Keratinocyte (primary cell): ENCODE data around the gene RFX2. TPM values are rescaled to one million over a fixed set of nuclear protein-coding genes. Genes with fewer than 3 reads are reported as not detected.

Experiments used
- DNase-seq: peaks from one replicate; pipeline ENCODE4 v3.0.0-alpha.2; 2011; ENCODE audit warnings: low read depth, missing footprints, low spot score
- FAIRE-seq: peaks from 2 replicates; lab custom pipeline; 2011; peaks lifted over from hg19 to GRCh38; lab: Jason Lieb, UNC
- H2AFZ ChIP-seq: 2 replicates; pipeline ENCODE4 v1.6.0; 2012; ENCODE audit warnings: low read length, control low read depth, inconsistent platforms; ENCODE audit not compliant: control insufficient read depth
- H3K27ac ChIP-seq: 2 replicates; pipeline ENCODE4 v1.5.1; 2011; ENCODE audit warnings: low read length; ENCODE audit not compliant: control insufficient read depth, insufficient read depth
- H3K27me3 ChIP-seq: 3 replicates; pipeline ENCODE4 v1.6.0; 2011; ENCODE audit warnings: low read length; ENCODE audit not compliant: control insufficient read depth, insufficient read depth; ENCODE audit errors: extremely low read depth
- H3K36me3 ChIP-seq, 2 experiments: 2 replicates in 1 of 2; 3 replicates in 1 of 2; pipeline ENCODE4 v1.5.1; 2011; ENCODE audit warnings: low read length in 2 of 2, mild to moderate bottlenecking in 1 of 2; ENCODE audit not compliant: control insufficient read depth in 2 of 2, insufficient read depth in 2 of 2; ENCODE audit errors: extremely low read depth in 1 of 2
- H3K4me1 ChIP-seq: 3 replicates; pipeline ENCODE4 v1.5.1; 2011; ENCODE audit warnings: low read length; ENCODE audit not compliant: control insufficient read depth, insufficient read depth; ENCODE audit errors: extremely low read depth
- H3K4me2 ChIP-seq: 3 replicates; pipeline ENCODE4 v1.6.0; 2011; ENCODE audit warnings: low read depth, low read length; ENCODE audit not compliant: control insufficient read depth, insufficient read depth; ENCODE audit errors: extremely low read depth
- H3K4me3 ChIP-seq, 3 experiments: fragments of 200-600 bp in 1 of 3; sonication (generic) in 1 of 3; 2 replicates in 2 of 3; 3 replicates in 1 of 3; pipeline ENCODE4 v1.5.1; 2011 to 2016; ENCODE audit warnings: low read length in 3 of 3, mild to moderate bottlenecking in 3 of 3, control low read depth in 2 of 3, inconsistent platforms in 1 of 3, low read depth in 1 of 3, mixed read lengths in 1 of 3, mixed run types in 1 of 3, moderate library complexity in 1 of 3; ENCODE audit not compliant: control insufficient read depth in 2 of 3, insufficient read depth in 2 of 3; ENCODE audit errors: extremely low read depth in 1 of 3
- H3K79me2 ChIP-seq: 2 replicates; pipeline ENCODE4 v1.6.0; 2012; ENCODE audit warnings: low read length; ENCODE audit not compliant: control insufficient read depth, insufficient read depth
- H3K9ac ChIP-seq: 3 replicates; pipeline ENCODE4 v1.6.0; 2011; ENCODE audit warnings: low read length; ENCODE audit not compliant: control insufficient read depth, insufficient read depth; ENCODE audit errors: extremely low read depth
- H3K9me1 ChIP-seq: 3 replicates; pipeline ENCODE4 v1.6.0; 2011; ENCODE audit warnings: low read length; ENCODE audit not compliant: control insufficient read depth, insufficient read depth; ENCODE audit errors: extremely low read depth
- H3K9me3 ChIP-seq: 2 replicates; pipeline ENCODE4 v1.5.1; 2012; ENCODE audit warnings: low read depth, low read length; ENCODE audit not compliant: control insufficient read depth
- H4K20me1 ChIP-seq: 3 replicates; pipeline ENCODE4 v1.6.0; 2011; ENCODE audit warnings: low read length; ENCODE audit not compliant: control insufficient read depth, insufficient read depth; ENCODE audit errors: extremely low read depth
- CTCF ChIP-seq, 3 experiments: IDR thresholded peaks in 1 of 3; conservative IDR thresholded peaks in 1 of 3; optimal IDR thresholded peaks in 1 of 3; 2 replicates in 2 of 3; 3 replicates in 1 of 3; pipeline versions ENCODE3 to v1.5.1; 2011; ENCODE audit warnings: low read length in 3 of 3, mild to moderate bottlenecking in 3 of 3, moderate library complexity in 2 of 3, control low read depth in 1 of 3, inconsistent platforms in 1 of 3; ENCODE audit not compliant: insufficient read depth in 2 of 3; ENCODE audit errors: extremely low read depth in 1 of 3
- EZH2 ChIP-seq: IDR thresholded peaks from one replicate; pipeline ENCODE4 v1.6.1; 2012; ENCODE audit warnings: inconsistent platforms, mild to moderate bottlenecking, low read length, moderate library complexity
- dilution Hi-C: fragments of 300-500 bp; cut with MboI; formaldehyde crosslinking; loops from one replicate; pipeline ENCODE4 v1.7.0; 2020; ENCODE audit warnings: low sequenced_read_pairs; ENCODE audit not compliant: extremely low pct_ligation_motif_present
- polyA plus RNA-seq, 5 experiments: library from polyadenylated mRNA; depleted of rRNA in 3 of 5; stranded (reverse) in 3 of 5; stranded (forward) in 1 of 5; unstranded in 1 of 5; fragments of >200 nt; gene quantifications; 1 replicate in 1 of 5; 2 replicates in 3 of 5; 3 replicates in 1 of 5; pipeline versions ENCODE4 v1.2.1 to v1.2.3, GENCODE V29; 2011 to 2012; ENCODE audit warnings: missing spikeins in 2 of 5, low read depth in 1 of 5, low replicate concordance in 1 of 5

The RFX2 gene
- polyA plus RNA-seq, 1 donor (not counting 4 experiments of a cell fraction or from before 2014, with no cell fraction given) = 5.8 TPM

GRCh38 chr19:5985098-5985783, 125.1 kb downstream of the RFX2 start:
- Histone ChIP-seq H2AFZ (peak overlapping the region; percentile 46), H3K36me3 (no peaks in the 10 kb centered on the region), H3K9me3 (no peaks in the 10 kb centered on the region), H3K9me1 (no peaks in the 10 kb centered on the region), H3K4me1 (peaks cover 17% of the 10 kb centered on the region), H3K4me2 (peak overlapping the region; percentile 31), H3K9ac (no peak overlapping the region), H3K79me2 (no peaks in the 10 kb centered on the region), H3K27ac (no peak overlapping the region), H3K27me3 (no peaks in the 10 kb centered on the region), H4K20me1 (no peaks in the 10 kb centered on the region), H3K4me3 (no peak overlapping the region)
- no peak for DNase-seq
- dilution Hi-C loops = no loop called here
- TF ChIP-seq CTCF (optimal IDR thresholded peaks at IDR 0.05 in 1 of 3, IDR thresholded peaks at IDR 0.05 in 1 of 3, conservative IDR thresholded peaks at IDR 0.05 in 1 of 3; ENCODE audit: extremely low read depth in 1 of 3, insufficient read depth in 2 of 3, low read length in 3 of 3) = no peak
- TF ChIP-seq EZH2 = no peak
- FAIRE-seq = peak; percentile 59

- no peak overlapping the region for H3K27ac ChIP-seq
- dilution Hi-C loops = no loop called here
- no peak for FAIRE-seq
These were observed 125.7 kb downstream of the RFX2 start for GRCh38 chr19:5984600-5984999.

More at GRCh38 chr19:5984600-5984999, 125.7 kb downstream of the RFX2 start:
- Histone ChIP-seq H3K4me2 (no peak overlapping the region), H2AFZ (no peak overlapping the region), H3K9ac (no peak overlapping the region), H3K4me1 (peaks cover 17% of the 10 kb centered on the region), H3K9me1 (no peaks in the 10 kb centered on the region), H3K79me2 (no peaks in the 10 kb centered on the region), H3K36me3 (no peaks in the 10 kb centered on the region), H3K27me3 (no peaks in the 10 kb centered on the region), H3K9me3 (no peaks in the 10 kb centered on the region), H4K20me1 (no peaks in the 10 kb centered on the region), H3K4me3 (no peak overlapping the region)
- DNase-seq = no peak
- no peak for TF ChIP-seq CTCF (optimal IDR thresholded peaks at IDR 0.05 in 1 of 3, IDR thresholded peaks at IDR 0.05 in 1 of 3, conservative IDR thresholded peaks at IDR 0.05 in 1 of 3; ENCODE audit: extremely low read depth in 1 of 3, insufficient read depth in 2 of 3, low read length in 3 of 3)
- TF ChIP-seq EZH2 = no peak
